ENCODE measurements around the gene BCAS1.

GRCh38 chr20:53934421-53935343, 135.7 kb downstream of the BCAS1 start:
- TF ChIP-seq CTCF (IDR thresholded peaks at IDR 0.05) = no peak
- TF ChIP-seq MAX (IDR thresholded peaks at IDR 0.05; ENCODE audit: low read depth) = no peak
- no peak for TF ChIP-seq MXI1 (IDR thresholded peaks at IDR 0.05; ENCODE audit: low read depth, low read length)
- no peak for TF ChIP-seq RAD21 (IDR thresholded peaks at IDR 0.05; ENCODE audit: low read length)
- no peak for TF ChIP-seq EP300 (IDR thresholded peaks at IDR 0.05; ENCODE audit: borderline replicate concordance in 1 of 2, low read depth in 1 of 2, low read length in 1 of 2)
- no peak for TF ChIP-seq FOXJ3 (CRISPR knock-in tag; IDR thresholded peaks at IDR 0.05)
- no peak for TF ChIP-seq SIN3A (IDR thresholded peaks at IDR 0.05; ENCODE audit: borderline replicate concordance, low read depth, low read length)
- no peak for TF ChIP-seq NFIC (IDR thresholded peaks at IDR 0.05; ENCODE audit: borderline replicate concordance)
- no peak for TF ChIP-seq TCF12 (IDR thresholded peaks at IDR 0.05)
- TF ChIP-seq GABPA (IDR thresholded peaks at IDR 0.05; ENCODE audit: low read depth) = no peak
- TF ChIP-seq TEAD4 (IDR thresholded peaks at IDR 0.05; ENCODE audit: borderline replicate concordance, insufficient read depth) = no peak
- no peak for TF ChIP-seq MEF2A (IDR thresholded peaks at IDR 0.05; ENCODE audit: borderline replicate concordance, low read depth)
- TF ChIP-seq SMC3 (IDR thresholded peaks at IDR 0.05; ENCODE audit: low read depth, low read length) = no peak
- no peak for TF ChIP-seq POLR2AphosphoS5 (IDR thresholded peaks at IDR 0.05; ENCODE audit: low read depth, low read length)

Data from SK-N-SH (cell line).